Prostate gland (tissue), 2 donors: ENCODE results near the gene MYO1D.

Experiments used
- POLR2A ChIP-seq: fragments of 450-650 bp; IDR thresholded peaks from one replicate; pipeline ENCODE4 v1.6.1; 2016; ENCODE audit warnings: antibody characterized with exemption, mild to moderate bottlenecking
- POLR2AphosphoS5 ChIP-seq: sonication (generic); formaldehyde crosslinking; IDR thresholded peaks from one replicate; pipeline ENCODE4 v1.6.1; 2017; ENCODE audit warnings: antibody characterized with exemption
- TF ChIP-seq, protein P1 (sequence below), 4 experiments: fragments of 200-600 bp in 2 of 4; fragments of 450-650 bp in 2 of 4; sonication (generic) in 2 of 4; IDR thresholded peaks; 1 replicate in 3 of 4; 2 replicates in 1 of 4; pipeline ENCODE4 v1.5.1; 2016 to 2019; ENCODE audit warnings: antibody characterized with exemption in 4 of 4, mild to moderate bottlenecking in 2 of 4, moderate library complexity in 2 of 4

- TF ChIP-seq, protein P1, sequence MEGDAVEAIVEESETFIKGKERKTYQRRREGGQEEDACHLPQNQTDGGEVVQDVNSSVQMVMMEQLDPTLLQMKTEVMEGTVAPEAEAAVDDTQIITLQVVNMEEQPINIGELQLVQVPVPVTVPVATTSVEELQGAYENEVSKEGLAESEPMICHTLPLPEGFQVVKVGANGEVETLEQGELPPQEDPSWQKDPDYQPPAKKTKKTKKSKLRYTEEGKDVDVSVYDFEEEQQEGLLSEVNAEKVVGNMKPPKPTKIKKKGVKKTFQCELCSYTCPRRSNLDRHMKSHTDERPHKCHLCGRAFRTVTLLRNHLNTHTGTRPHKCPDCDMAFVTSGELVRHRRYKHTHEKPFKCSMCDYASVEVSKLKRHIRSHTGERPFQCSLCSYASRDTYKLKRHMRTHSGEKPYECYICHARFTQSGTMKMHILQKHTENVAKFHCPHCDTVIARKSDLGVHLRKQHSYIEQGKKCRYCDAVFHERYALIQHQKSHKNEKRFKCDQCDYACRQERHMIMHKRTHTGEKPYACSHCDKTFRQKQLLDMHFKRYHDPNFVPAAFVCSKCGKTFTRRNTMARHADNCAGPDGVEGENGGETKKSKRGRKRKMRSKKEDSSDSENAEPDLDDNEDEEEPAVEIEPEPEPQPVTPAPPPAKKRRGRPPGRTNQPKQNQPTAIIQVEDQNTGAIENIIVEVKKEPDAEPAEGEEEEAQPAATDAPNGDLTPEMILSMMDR (IDR thresholded peaks at IDR 0.05), result no peak
- no peak for TF ChIP-seq POLR2A
- no peak for TF ChIP-seq POLR2AphosphoS5
These were observed 373.4 kb downstream of the MYO1D start for GRCh38 chr17:32503251-32504165.
